GM23248 (cell line): ENCODE data around the gene UST.

Experiments
- EZH2 ChIP-seq: fragments of 200-600 bp; sonication (generic); IDR thresholded peaks from 2 replicates; pipeline ENCODE4 v1.6.1; 2018; ENCODE audit warnings: antibody characterized with exemption, mild to moderate bottlenecking; ENCODE audit not compliant: insufficient read depth, poor library complexity, severe bottlenecking
- EZH2phosphoT487 ChIP-seq: fragments of 200-600 bp; sonication (generic); IDR thresholded peaks from 2 replicates; pipeline ENCODE4 v1.6.1; 2018; ENCODE audit warnings: antibody characterized with exemption, moderate library complexity, mild to moderate bottlenecking, low read depth; ENCODE audit not compliant: insufficient read depth

- TF ChIP-seq EZH2phosphoT487, result no peak
- no peak for TF ChIP-seq EZH2
These were observed 188.1 kb downstream of the UST start for GRCh38 chr6:148934961-148935360.
